NCI-H1092 (cell line): Measurements from ENCODE around the gene CST4.
"Not testable (repeated sequence)": the region's sequence is repeated elsewhere in the genome, so short reads cannot be mapped to it uniquely, and the experiment has no call there.

ENCODE experiments used
- DNase-seq: peaks from one replicate; lab custom pipeline; 2025; lab: John Stamatoyannopoulos, UW

The CST4 gene

DNA sequence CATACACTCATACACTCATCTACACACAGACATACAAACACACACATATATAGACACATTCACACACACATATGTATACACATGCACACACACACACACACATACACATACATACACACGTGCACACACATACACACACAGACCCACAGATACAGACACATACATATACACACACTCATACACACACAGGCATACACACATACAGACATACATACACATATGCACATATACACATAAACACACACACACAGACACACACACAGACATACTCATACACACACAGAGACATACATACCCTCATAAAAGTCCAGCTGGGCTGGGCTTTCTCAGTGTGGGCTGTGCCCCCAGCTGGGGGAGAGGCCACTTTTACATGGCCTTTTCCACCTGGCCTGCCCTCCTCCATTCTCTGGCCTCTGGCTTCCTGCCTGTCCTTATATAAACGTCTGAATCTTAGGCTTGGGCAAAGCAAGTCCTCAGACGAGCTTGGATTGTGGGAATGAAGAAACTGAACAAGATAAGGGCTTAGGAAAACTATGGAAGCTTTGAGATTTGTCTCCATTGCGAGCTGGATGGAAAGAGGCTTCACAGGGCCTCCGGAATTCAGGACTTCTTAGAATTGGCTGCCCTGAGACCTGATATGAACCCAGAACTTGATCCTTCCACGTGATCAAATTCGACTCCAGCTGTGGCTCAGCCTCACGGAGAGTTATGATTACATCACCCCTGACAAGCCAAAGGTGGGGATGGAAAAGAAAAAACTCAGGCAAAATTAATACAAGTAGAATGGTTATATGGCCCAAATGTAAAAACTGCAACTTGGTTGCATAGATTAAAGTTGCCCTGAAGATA, 28.6 kb downstream of the CST4 start:
- DNase-seq: no peak

DNA sequence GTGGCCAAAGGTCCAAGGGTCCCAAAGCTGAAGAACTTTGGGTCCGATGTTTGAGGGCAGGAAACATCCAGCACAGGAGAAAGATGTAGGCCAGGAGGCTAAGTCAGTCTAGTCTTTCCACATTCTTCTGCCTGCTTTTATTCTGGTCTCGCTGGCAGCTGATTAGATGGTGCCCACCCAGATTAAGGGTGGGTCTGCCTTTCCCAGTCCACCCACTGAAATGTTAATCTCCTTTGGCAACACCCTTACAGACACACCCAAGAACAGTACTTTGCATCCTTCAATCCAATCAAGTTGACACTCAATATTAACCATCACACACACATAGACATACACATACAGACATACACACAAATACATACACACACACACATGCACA, 29.2 kb downstream of the CST4 start:
- not testable (repeated sequence) for DNase-seq

GRCh38 chr20:23658989-23659609, 29.7 kb downstream of the CST4 start:
- no peak for DNase-seq

DNA sequence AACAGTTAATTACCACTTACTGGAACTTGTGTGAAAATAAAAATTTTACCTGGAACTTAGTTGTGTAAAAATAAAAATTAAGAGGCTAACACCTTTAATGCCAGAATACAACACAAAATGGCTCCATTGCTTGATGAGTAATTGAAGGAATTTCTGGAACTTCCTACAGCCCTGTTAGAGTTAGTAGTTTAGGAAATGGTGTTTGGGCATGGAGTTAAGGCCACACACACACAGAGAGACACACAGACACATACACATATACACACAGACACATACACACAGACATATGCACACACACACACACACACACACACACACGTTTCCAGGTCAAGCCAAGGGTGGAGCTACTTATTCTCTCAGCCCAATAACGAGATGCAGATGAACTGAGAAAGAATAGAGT, 30.5 kb downstream of the CST4 start:
- no peak for DNase-seq

GRCh38 chr20:23657202-23657601, 31.6 kb downstream of the CST4 start:
- no peak for DNase-seq

DNA sequence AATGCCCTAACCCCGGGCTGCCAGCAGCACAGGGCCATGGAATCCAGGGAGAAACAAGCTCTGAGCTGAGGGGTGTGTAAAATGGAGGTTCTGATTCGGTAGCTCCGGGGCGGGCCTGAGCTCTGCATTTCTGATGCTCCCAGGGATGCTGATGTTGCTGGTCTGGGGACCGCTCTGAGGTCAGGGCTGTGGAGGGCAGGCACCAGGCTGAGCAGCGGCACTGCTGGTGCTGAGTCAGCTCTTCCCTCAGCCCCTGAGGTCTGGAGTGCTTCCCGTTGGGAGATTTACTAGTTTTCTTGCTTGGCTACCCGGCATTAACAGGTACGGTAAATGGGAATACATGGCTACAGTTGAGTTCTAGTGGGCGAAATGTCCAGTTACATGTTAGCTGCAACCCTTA, 32.5 kb downstream of the CST4 start:
- DNase-seq: no peak

- no peak for DNase-seq
These were observed 33.2 kb downstream of the CST4 start for GRCh38 chr20:23655491-23656211.

GRCh38 chr20:23654717-23655116, 34.1 kb downstream of the CST4 start:
- DNase-seq: no peak

GRCh38 chr20:23654000-23654399, 34.8 kb downstream of the CST4 start:
- DNase-seq: no peak

GRCh38 chr20:23653400-23653938, 35.4 kb downstream of the CST4 start:
- DNase-seq: no peak

DNA sequence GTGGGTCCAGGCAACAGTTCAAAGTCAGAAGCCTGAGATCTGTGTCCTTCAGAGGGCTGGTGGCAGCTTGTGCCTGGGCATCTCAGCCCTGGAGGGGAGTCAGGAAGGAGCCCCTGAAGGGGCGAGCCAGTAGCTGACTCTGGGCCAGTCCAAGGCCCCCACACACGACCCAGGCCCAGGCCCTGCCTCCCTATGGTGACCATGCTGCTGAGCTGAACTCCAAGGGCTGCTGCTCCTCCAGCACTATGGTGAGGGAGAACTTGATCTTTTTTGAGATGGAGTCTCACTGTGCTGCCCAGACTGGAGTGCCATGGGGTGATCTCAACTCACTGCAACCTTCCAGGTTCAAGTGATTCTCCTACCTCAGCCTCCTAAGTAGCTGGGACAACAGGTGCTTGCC, 35.9 kb downstream of the CST4 start:
- DNase-seq: no peak

DNA sequence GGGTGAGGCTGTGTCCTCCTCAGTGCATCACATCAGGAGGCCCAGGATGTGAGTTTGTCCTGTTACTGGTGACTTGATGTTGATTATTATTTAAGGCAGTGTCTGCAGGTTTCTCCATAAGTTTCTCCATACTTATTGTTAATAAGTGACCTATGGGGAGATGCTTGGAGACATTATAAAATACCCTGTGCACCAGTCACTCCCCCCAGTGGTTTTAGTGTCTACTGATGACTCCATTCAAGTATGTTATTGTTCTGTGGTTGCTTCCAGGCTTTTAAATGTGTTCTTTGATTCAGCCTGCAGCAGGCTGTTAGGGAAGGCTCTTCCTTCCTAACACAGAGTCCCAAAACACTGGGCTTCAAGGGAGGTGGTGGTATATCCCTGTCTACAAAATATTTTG, 36.5 kb downstream of the CST4 start:
- DNase-seq: no peak

DNA sequence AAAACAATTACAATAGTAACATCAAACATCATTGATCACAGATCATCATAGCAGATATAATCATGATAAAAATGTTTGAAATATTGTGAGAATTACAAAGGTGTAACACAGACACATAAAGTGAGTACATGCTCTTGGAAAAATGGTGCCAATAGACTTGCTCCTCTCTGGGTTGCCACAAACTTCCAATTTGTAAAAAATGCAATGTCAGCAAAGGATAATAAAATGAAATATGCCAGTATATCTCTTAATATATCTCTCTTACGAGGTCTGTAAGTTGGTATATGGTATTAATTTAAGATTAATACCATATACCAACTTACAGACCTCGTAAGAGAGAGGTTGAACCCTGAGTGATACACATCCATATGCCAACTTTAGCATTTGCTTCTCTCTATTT, 37.7 kb downstream of the CST4 start:
- DNase-seq: no peak

DNA sequence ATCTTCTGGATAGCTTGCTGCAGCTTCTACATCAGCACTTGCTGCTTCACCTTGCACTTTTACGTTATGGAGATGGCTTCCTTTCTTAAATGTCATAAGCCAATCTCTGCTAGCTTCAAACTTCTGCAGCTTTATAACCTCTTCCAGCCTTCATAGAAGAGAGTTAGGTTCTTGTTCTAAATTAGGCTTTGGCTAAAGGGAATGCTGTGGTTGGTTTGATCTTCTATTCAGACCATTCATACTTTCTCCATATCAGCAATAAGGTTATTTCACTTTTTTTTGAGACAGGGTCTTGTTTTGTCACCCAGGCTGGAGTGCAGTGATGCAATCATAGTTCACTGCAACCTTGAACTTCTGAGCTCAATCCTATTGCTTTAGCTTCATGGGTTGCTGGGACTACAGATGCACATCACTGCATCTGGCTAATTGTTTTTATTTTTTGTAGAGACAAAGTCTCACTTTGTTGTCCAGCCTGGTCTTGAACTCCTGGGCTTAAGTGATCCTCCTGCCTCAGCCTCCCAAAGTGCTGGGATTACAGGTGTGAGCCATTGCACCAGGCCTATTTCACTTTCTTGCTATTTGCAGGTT, 38.9 kb downstream of the CST4 start:
- no peak for DNase-seq

DNA sequence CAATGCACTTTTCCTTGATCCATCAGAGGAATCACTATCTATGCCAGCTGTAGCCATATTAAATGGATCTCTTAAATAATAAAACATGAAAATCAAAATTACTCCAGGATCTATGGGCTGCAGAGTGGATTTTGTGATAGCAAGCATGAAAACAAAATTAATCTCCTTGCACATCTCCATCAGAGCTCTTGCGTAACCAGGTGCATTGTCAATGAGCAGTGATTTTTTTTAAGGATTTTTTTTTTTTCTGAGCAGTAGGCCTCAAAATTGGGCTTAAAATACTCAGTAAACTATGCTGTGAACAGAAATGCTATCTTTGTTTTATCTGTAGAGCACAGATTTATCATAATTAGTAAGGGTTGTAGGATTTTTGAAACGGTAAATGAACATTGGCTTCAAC, 39.6 kb downstream of the CST4 start:
- no peak for DNase-seq

DNA sequence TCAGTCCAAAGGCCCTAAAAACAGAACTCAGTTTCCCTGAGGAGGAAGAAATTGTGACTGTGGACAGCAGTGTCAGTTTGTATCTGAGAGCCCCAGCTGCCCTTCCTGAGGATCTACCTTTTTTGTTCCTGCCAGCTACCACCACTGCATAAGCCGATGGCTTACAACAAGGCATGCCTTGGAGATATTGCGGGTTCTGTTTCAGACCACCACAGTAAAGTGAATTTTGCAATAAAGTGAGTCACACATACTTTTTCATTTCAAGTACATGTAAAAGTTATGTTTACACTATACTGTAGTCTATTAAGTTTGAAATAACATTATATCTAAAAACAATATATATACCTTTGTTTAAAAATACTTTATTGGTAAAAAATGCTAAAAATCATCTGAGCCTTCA, 41.5 kb downstream of the CST4 start:
- DNase-seq: no peak

- DNase-seq: no peak
These were observed 42.5 kb downstream of the CST4 start for GRCh38 chr20:23646106-23646873.

GRCh38 chr20:23645575-23645974, 43.3 kb downstream of the CST4 start:
- no peak for DNase-seq

GRCh38 chr20:23644164-23644563, 44.7 kb downstream of the CST4 start:
- no peak for DNase-seq

DNA sequence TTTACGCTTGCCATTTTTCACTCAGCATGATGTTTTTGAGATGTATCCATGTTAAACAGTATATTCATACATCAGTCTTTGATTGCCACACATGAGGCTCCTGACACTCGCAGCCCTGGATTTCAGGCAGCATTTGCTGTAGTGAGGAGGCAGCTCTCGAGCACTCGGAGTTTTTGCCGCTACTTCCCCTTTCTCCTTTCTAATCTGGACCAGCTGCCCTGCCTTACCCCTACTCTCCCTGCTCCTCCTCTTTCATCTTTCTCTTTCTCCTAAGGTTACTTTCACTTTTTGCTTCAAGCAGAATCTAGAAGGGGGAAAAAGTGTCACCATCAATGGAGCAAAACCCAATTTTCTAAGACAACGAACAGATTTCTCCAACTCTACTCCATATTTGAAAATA, 45.2 kb downstream of the CST4 start:
- DNase-seq: no peak

DNA sequence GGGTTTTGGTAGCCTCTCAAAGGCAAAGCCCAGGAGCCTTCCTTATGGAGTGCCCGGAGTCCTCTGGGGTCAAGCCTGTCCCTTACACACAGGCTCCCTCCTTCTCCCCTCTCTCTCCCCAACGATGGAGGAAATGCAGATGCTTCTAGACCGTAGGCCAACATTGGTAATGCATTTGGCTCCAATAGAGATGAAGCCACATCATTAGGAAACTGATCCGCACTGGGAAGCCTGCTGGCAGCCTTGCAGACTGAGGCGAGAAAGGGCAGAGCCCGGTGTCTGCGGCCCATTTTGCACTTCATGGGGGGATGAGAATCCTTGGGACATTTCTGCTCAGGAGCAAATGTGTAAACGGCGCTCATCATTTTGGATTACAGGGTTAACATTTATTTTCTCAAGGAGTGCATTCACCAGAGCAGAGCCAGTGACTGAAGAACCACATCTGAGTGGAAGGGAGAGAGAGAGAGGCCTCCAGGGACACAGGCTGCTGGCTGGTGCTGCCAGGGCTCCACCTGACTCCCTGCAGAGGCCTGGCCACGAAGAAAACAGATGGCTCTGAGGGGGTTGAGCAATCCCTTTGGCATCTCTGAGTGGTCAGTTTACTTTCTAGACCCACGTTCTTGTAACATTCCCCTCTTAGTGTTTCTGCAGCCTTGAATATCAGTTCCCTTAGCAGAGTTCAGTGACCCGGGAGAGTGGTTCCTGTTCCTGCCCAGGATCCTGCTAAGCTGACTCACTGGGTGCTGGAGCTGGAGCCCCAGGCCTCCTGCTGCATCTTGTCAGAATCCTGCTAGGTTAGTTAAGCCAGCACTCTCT, 46.7 kb downstream of the CST4 start:
- peak; percentile 20 for DNase-seq
